Stomach (tissue), 4 donors: Measurements from ENCODE around the gene GNB1L.

Experiments used
- POLR2AphosphoS5 ChIP-seq, 3 donors: sonication (generic); formaldehyde crosslinking; IDR thresholded peaks; one replicate each; pipeline ENCODE4 v1.6.1; 2016; ENCODE audit warnings: antibody characterized with exemption in 3 of 3
- TF ChIP-seq, protein P1 (sequence below), 7 experiments: fragments of 450-650 bp in 4 of 7; fragments of 200-600 bp in 3 of 7; sonication (generic) in 3 of 7; IDR thresholded peaks; one replicate each; pipeline ENCODE4 v1.5.1; 2016 to 2019; ENCODE audit warnings: antibody characterized with exemption in 7 of 7, control low read depth in 2 of 7, mild to moderate bottlenecking in 1 of 7

DNA sequence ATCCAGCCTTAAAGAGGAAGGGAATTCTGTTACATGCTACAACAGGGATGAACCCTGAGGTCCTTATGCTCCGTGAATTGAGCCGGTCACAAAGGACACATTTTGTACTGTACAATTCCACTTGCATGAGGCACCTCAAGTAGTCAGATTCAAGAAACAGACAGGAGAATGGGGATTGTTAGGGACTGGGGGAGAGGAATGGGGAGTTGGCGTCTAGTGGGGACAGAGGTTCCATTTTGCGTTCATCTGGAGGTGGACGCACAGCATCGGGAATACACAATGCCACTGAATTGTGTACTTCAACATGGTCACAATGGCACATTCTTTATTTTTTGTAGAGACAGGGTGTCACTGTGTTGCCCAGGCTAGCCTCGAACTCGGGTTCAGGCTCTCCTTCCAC lies 80.0 kb downstream of the GNB1L start:
- TF ChIP-seq, protein P1, sequence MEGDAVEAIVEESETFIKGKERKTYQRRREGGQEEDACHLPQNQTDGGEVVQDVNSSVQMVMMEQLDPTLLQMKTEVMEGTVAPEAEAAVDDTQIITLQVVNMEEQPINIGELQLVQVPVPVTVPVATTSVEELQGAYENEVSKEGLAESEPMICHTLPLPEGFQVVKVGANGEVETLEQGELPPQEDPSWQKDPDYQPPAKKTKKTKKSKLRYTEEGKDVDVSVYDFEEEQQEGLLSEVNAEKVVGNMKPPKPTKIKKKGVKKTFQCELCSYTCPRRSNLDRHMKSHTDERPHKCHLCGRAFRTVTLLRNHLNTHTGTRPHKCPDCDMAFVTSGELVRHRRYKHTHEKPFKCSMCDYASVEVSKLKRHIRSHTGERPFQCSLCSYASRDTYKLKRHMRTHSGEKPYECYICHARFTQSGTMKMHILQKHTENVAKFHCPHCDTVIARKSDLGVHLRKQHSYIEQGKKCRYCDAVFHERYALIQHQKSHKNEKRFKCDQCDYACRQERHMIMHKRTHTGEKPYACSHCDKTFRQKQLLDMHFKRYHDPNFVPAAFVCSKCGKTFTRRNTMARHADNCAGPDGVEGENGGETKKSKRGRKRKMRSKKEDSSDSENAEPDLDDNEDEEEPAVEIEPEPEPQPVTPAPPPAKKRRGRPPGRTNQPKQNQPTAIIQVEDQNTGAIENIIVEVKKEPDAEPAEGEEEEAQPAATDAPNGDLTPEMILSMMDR (IDR thresholded peaks at IDR 0.05) = no peak
- no peak for TF ChIP-seq POLR2AphosphoS5 (IDR thresholded peaks at IDR 0.05)
